Effector CD4-positive, alpha-beta T cell (primary cell): ENCODE results near the gene SLC9A7.
"Not testable (repeated sequence)": the region's sequence is repeated elsewhere in the genome, so short reads cannot be mapped to it uniquely, and the experiment has no call there.

ENCODE experiments used
- DNase-seq: peaks from one replicate; pipeline ENCODE4 v3.0.0-alpha.2; 2020

The SLC9A7 gene

DNA sequence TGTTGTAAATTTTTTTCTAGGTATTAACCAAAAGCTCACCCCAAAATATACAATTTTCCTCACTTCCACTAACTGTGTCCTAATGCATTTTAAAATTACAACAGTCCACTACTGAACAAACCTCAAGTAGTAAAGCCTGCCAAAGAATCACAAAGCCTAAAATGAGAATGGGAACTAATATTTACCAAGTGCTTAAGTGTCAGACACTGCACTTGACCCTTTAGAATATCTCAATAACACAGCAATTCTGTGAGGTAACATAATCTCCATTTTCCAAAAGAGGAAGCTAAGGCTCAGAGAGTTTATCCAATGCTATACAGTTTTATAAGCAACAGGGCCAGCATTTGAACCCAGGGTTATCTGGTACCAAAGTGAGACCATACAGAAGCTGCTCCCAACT, 4.9 kb downstream of the SLC9A7 start:
- no peak for DNase-seq

DNA sequence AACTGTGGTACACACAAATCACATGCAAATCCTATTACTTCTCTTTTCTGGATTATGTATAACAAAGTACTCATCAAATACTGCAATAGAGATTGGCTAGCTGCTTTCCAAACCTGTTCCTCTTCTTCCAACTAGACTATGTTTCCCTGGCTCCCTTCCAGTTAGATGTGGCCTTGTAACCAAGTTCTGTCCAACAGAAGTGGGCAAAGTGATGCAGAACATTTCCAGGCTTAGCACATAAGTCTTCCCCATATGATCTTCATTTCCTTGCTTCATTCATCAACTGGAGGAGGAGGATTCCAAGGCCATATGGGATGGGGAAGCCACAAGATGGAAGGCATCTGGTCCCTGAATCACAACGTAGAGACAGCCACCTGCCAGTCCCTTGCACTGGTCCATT, 8.0 kb downstream of the SLC9A7 start:
- no peak for DNase-seq

DNA sequence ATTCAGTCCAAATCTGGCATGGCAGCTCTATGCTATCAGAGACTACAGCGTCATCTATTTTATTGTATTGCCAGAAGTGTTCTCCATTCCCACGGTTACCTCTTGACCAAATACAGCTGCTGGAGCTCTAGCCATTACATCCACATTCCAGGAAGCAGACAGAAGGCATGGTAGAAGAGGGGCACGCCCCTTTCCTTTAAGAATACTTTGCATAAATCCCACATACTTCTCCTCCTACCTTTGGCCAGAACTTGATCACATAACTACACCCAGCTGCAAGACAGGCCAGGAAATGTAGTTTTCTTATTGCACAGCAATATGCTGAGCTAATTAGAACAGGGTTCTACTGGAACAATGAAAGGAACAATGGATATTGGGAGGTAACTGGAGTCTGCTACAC, 14.9 kb downstream of the SLC9A7 start:
- no peak for DNase-seq

DNA sequence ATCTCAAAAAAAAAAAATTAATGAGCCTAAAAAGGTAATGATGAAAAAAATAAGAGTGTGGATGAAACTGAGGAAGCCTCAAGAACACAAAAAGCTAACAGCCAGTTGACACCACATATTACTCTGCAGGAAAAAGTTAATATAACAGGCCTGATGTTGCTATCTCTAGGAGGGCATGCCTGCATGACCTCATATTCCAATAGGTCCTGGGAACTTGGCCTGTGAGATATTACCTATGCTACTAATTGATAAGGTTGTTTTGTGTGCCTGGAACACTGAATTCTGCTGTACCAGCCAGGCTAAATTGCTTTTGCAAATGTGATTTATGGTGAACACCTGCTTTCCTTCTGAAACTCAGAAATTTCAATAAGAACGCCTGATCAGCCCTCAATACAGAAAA, 15.9 kb downstream of the SLC9A7 start:
- DNase-seq, result no peak

DNA sequence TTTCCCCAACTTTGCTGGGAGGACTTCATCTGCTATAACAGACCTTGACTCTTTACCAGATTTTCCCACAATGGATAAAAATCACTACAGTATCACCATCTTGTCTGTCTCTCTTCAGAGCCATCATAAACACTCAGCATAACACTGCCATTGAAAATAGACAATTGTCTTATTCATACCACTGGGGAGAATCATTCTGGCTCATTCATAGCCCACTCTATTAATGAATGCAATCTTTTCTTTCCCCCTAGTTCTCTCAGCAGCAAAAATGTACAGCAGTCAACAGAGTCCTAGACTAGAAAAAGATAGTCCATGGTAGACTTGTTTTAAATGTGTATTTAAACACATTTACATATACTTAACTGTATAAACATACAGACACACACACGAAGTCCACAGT, 19.2 kb downstream of the SLC9A7 start:
- no peak for DNase-seq

DNA sequence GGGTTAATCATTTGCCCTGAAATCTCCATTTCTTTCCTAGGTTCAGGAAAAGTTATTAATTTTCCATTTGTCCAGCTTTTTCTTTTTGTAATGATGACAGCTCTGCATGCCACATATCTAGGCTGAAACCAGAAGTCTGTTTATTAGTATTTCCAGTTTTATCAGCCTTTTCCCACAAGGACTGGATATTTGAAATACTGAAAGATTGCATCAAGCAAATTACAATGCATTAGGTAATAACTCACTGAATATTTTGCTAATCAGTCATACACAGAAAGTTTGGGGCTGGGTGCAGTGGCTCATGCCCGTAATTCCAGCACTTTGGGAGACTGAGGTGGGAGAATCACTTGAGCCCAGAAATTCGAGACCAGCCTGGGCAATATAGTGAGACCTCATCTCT, 21.5 kb downstream of the SLC9A7 start:
- no peak for DNase-seq

DNA sequence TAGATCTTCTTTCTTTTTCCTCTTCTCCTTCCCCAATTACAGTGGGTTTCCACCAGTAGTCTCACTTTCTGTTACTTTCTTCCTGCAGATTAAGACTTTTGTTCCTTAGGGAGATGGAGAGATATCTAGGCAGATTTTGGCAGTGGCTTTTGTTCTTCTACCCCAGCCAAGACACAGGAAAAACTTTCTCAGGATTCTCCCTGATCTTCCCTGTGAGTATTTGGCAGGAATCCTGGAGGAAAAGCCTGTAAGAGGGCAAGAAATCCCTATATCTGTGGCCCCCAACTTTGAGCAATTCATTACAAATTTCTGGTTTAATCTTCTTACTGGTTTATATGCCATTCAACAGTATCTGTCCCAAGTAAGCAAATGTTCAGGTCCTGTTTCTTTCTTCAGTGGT, 21.9 kb downstream of the SLC9A7 start:
- no peak for DNase-seq

DNA sequence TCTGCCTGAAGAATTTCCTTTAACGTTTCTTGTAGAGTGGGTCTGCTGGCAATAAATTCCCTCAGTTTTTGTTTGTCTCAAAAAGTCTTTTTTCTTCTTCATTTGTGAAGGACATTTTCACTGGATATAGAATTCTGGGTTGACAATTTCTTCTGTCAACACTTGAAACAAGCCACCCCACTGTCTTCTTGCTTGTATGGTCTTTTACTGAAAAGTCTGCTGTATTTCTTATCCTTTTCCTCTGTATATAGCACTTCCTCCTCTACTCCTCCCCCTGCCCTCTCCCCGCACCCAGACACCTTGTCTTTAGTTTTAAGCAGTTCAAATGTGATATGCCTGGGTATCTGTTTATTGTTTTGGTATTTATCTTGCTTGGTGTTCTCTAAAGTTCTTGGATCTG, 23.3 kb downstream of the SLC9A7 start:
- DNase-seq, result no peak

DNA sequence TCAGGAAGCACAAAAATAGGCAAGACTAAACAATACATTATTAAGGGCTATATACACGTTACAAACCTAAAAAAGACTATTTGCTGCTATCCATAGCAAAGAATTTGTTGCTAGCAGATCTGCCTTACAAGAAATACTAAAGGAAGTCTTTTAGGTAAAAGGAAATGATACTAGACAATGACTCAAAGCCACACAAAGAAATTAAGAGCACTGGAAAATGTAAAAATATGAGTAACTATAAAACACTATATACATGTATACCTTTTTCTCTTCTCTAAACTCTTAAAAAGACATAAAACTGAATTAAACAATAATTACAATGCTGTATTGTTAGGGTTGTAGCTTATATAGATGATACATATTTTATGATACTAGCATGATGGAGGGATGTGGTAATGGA, 25.7 kb downstream of the SLC9A7 start:
- DNase-seq, result no peak

DNA sequence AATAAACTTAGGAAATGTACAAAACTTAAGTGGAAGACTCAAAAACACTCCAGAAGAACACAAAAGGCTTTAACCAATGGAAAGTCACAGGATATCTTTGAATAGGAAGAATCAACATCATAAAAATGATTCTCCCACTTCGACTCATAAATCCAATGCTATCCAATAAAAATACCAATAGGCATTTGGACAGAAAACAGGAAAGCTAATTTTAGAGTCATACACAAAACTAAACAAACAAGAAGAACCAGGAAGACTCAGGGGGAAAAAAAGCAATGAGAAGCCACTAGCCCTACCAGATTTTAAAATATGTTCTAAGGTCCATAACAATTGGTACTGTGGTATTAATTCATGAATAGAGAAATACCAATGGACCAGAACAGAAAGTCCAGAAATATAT, 28.2 kb downstream of the SLC9A7 start:
- DNase-seq, result no peak

DNA sequence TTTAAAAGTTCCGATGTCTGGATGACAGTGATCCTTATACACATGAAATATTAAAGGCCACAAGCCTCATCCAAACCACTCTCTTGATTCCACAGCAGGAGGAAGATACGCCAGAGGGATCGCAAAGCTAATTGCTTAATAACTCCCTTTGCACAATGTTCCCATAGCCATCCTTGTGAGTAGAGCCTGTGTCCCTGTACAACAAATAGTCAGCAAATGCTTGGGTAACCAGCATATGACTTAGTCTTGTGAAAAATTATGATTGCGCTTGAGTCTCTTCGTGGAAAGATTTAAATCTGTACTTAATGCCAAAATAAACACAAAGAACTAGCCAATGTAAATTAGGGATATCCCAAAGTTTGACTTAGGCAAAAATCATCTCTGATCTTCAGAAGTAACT, 31.5 kb downstream of the SLC9A7 start:
- no peak for DNase-seq

DNA sequence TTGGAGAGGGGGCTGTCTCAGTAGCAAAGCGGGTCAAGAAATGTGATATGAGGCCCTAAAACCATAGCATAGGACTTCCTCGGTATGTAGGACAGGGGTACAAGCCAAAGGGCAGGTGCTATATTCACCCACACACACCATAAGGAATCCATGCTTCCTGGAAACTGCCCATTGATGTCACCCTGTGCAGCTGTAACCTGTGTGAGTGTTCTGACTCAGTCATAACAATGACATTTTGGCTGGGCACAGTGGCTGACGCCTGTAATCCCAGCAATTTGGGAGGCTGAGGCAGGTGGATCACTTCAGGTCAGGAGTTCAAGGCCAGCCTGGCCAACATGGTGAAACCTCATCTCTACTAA, 35.4 kb downstream of the SLC9A7 start:
- not testable (repeated sequence) for DNase-seq

DNA sequence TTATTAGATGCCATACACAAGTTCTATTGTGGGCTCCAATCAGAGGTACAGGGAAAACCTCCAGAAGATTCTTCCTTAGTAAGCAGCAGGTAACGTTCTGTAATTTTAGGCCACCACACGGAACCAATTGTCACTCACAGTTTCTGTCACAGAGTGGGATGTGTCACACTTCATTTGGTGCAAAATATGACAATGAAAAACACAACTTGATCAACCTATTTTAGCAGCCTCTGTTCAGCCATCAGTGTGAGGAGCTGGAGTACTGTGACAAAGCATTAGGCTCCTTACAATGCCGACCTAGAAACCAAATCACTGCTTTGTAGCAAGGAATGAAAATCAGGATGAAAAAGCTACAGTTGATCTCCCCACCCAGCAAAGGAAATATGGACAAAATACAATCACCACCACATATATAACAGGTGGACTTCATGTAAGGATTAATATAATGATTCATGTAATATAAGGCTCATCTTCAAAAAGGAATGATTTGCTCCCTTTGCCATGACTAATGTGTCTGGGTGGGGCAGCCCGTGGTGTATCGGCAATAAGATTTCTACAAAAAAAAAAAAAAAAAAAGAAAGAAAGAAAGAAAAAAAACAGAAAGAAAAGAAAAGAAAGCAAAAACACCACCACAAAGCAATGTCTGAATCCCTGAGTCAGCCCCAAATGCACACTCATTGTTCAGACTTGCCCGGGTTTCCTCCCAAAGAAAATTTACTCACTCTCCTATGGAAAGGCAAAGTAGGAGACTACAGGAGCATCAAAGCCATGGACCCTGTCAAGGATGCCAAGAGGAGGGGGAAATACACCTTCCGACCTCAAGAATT, 36.0 kb downstream of the SLC9A7 start:
- no peak for DNase-seq

DNA sequence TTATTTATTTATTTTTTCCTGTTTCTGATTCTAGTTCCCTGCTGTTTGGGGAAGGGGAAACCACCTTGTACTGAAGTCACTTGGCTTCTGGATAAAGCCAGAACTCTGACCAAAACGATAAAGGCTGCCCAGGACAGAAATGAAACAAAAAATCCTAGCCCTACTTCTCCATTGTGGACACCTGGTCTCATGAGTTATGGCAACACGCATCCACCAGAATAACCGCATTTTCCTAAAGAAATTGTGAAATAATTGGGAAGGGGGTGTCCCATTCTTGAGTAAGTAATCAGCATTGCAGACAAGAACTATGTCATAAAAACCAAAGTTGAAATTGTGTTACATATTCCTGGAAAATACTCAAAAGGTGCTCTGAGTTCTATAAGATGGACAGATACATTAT, 42.1 kb downstream of the SLC9A7 start:
- no peak for DNase-seq

DNA sequence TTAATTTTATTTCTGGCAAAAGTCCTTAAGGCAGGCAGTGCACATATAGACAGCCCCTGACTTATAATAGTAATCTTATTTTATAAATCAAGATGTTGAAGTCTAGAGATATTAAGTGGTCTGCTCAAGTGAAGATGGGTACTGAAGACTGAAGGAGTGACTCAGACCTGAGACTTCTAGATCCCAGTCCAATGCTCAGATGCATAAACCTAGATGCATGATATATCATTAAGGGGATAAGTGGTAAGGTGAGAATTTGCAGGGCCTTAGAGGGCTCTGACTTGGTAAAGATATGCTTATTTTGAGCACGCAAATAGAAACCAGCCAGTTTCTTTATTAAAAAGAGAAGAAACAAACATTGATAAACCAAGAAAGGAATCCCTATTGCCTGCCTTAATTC, 42.9 kb downstream of the SLC9A7 start:
- no peak for DNase-seq

DNA sequence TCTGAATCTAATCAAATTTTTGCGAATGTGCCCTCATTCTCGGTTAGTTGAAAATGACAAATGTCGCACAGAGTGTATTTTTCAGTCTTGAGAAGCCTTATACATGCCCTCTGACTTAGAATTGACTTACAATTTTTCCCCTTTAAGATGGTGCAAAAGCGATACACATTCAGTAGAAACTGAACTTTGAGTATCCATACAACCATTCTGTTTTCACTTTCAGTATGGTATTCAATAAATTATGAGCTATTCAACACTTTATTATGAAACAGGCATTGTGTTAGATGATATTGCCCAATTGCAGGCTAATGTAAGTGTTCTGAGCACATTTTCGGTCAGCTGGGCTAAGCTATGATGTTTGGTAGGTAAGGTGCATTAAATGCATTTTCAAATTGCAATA, 43.4 kb downstream of the SLC9A7 start:
- DNase-seq, result no peak

DNA sequence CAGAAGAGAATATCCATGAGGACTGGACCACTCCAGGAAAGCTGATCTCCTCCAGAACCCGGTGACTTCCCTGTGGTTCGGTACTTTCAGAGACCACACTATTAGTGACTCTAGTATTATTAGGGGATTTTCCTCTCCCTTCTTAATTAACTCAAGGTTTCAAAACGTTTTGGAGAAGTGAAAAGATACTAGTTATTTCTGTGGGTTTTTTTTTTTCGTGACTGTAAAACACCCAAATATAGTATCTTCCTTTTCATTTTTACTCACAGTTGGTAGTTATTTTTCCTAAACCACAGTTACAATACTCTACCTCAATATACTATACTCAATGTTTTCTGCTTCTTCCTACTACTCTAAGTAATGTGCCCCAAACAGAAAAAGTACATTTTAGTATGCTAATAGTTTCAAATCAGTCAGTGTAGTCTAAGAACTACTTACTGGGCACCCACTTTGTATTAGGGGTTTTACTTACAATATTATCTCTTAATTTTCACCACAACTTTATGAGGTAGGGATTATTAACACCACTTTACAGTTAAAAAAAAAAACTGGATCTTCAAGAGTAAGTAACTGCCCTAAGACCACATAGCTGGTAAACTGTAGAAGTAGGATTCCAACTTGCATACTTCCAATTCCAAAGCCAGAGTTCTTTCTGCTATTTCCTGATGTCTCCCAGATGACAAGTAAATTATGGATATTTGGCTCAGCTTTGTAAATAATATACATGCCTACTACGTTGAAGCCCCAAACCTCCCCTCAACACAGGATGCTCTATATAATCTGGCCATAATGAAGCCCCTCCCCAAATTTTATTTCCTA, 45.0 kb downstream of the SLC9A7 start:
- DNase-seq, result no peak

DNA sequence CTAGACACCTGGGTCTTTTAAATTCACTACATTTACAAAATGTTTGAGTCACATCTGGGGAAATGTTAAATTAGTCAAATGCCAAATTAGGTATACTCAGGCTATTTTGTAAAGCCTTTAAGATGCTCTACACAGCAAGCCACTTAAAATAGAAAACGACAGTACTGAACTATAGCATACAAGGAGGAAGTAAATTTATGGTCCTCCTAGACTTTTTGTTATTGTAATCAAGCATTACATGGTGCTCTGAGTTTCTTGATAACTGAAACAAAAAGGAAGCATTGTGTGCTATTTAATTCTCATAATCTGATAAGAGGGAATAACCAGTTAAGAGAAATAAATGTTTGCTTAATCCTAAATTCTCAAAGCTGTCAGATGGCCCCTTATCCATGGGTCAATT, 46.2 kb downstream of the SLC9A7 start:
- no peak for DNase-seq

DNA sequence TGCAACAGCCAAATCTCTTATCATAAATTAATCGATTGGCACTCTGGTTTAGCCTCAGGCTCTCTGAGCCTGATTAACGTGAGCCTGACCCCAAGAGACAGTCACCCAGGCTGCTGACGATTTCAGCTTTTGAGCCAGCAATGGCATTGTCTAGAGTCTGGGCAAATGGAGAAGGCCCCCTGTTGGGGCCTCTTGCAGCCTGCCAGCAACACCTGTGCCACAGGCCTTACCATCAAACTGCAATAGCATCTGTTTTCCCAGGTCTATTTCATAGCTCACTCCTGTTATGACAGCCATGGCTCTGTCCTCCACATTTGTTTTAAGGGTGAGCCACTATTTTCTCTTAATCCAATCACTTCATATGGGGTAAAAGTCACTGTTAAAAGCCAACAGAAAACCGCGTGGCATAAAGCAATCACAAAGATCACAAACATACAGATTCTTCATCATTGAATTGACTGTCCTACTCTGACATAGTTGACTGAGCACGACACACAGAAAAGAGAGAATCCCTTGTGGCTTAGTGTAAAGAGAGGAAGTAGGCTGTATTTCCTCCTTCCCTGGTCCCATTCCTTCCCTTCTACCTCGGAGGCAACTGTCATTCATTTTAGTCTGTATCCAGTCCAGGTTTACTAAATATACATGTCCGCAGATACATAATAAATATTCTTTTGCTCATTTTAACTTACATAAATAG, 47.8 kb downstream of the SLC9A7 start:
- no peak for DNase-seq

DNA sequence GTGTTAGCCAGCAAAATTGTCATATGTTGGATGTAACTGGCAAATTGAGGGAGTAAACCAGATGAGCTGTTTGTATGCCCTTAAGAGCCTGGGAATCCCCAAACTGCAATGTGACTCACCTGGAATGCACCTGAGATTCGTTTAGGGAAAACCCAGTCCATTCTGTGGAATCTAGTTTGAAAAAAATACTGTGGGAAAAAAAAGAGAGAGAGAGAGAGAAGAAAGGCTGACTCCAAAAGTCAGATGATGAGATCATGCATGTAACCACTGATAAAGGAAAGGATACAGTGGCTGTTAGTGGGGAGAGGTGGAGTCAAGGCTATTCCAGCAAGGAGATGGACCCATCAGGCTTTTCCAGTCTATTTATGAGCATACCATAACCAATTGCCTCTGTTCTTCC, 48.5 kb downstream of the SLC9A7 start:
- DNase-seq, result no peak

DNA sequence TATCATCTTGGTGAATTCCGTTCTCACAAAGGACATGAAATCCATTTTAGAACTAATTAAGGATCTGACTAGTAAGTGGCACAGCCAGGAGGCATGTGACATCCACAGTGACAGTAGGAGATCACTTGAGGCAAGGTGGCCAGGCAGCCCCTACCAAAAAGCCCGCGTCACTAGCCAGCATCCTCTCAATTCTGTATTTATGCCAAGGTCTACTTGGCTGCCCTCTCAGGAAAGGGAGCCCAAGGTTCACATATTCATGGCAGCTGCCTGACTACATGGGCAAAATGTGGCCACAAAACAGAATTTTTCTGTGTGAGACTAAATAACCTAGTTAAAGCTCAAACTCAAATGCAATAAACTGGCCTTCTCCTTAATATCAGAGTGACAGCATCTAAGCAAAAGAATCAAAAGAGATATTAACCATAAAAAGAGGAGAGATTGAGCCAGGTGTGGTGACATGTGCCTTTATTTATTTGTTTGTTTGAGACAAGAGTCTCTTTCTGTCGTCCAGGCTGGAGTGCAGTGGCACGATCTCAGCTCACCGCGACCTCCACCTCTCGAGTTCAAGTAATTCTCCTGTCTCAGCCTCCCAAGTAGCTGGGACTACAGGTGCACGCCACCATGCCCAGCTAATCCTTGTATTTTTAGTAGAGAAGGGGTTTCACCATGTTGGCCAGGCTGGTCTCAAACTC, 51.5 kb downstream of the SLC9A7 start:
- no peak for DNase-seq

DNA sequence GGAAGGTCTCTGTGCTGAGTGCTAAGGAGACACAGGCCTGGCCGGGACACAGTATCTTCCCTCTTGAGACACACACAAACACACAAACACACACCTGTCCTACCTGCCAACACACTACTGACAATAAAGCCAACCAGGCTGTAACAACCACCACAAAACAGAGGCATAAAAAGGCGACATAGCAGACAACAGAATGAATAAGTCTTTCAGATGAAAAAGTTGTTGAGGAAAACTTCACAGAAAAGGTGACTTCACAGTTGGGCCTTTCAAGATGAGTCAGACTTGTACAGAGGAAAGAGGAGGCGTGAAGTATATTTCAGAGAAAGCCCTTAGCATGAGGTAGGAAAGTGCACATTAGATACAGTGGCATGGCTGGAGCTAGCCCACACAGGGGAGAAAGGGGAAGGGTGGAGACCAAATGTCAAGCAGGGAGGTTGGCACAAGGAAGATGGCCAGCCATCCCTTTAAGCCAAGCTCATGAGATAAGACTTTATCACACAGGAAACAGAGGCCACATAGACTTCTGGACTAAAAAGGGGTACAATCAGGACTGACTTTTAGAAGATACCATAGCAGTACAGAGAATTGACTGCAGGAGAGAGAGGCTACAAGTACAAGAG, 54.0 kb downstream of the SLC9A7 start:
- DNase-seq, result no peak

DNA sequence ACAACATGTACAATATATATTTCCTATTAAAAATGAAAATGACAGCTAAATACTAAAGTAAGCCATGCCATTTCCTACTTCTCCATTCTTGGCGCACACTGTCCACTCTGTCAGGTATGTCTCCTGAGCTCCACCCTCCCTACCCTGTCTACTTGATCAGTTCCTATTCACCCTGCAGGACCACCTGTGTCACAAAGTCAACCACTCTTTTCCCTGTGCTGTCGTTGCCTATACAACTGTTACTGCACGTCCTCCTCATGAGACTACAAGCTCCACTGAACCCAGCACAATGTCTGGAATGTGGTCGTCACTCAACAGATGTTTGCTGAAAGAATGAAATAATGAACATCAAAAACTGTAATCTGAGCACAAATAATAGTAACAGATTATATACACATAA, 54.9 kb downstream of the SLC9A7 start:
- no peak for DNase-seq
